H1 (cell line): ENCODE data around the gene BRME1. TPM values are rescaled to one million over a fixed set of nuclear protein-coding genes. Genes with fewer than 3 reads are reported as not detected.

ENCODE experiments used
- CTCF ChIA-PET: fragments of 300-600 bp; sonication (Branson Sonifier 250); formaldehyde crosslinking; loops from one replicate; lab custom pipeline; 2021; ENCODE audit not compliant: partially characterized antibody; lab: Charles Lee
- POLR2A ChIA-PET: fragments of 300-600 bp; sonication (Branson Sonifier 250); formaldehyde crosslinking; loops from one replicate; lab custom pipeline; 2021; ENCODE audit warnings: inconsistent platforms; ENCODE audit not compliant: partially characterized antibody; lab: Charles Lee
- DNase-seq, 2 experiments: peaks; one replicate each; pipeline versions ENCODE4 v3.0.0 to v3.0.0-alpha.2; 2010 to 2022; ENCODE audit warnings: low spot score in 2 of 2, low read depth in 1 of 2, mixed read lengths in 1 of 2
- FAIRE-seq: peaks from 2 replicates; lab custom pipeline; 2011; peaks lifted over from hg19 to GRCh38; lab: Jason Lieb, UNC
- H2AFZ ChIP-seq: 2 replicates; pipeline ENCODE4 v1.8.1; 2012; ENCODE audit warnings: low read length, inconsistent platforms
- H2AK5ac ChIP-seq: 2 replicates; pipeline ENCODE4 v1.6.1; 2013; ENCODE audit warnings: low read depth, low read length
- H2BK120ac ChIP-seq: replicated peaks from 2 replicates; pipeline ENCODE3; 2013; ENCODE audit warnings: low read depth, low read length, inconsistent platforms
- H2BK12ac ChIP-seq: 2 replicates; pipeline ENCODE4 v1.6.1; 2013; ENCODE audit warnings: low read depth, low read length
- H2BK15ac ChIP-seq: 2 replicates; pipeline ENCODE4 v1.6.1; 2013; ENCODE audit warnings: low read length
- H2BK20ac ChIP-seq: 2 replicates; pipeline ENCODE4 v1.6.1; 2013; ENCODE audit warnings: low read length
- H2BK5ac ChIP-seq: 2 replicates; pipeline ENCODE4 v1.6.1; 2013; ENCODE audit warnings: low read depth, low read length
- H3K14ac ChIP-seq: 2 replicates; pipeline ENCODE4 v1.6.1; 2013; ENCODE audit warnings: inconsistent platforms; ENCODE audit not compliant: insufficient read length
- H3K18ac ChIP-seq: 2 replicates; pipeline ENCODE4 v1.6.1; 2013; ENCODE audit warnings: low read length; ENCODE audit errors: extremely low read depth
- H3K23ac ChIP-seq: 2 replicates; pipeline ENCODE4 v1.6.1; 2013; ENCODE audit warnings: inconsistent platforms; ENCODE audit not compliant: insufficient read length
- H3K23me2 ChIP-seq: 2 replicates; pipeline ENCODE4 v1.6.1; 2013; ENCODE audit warnings: low read depth, low read length
- H3K27ac ChIP-seq: 2 replicates; pipeline ENCODE4 v1.6.1; 2011; ENCODE audit warnings: low read depth, low read length, inconsistent platforms
- H3K27me3 ChIP-seq, 4 experiments: replicated peaks in 1 of 4; 1 replicate in 1 of 4; 2 replicates in 3 of 4; pipeline versions ENCODE4 v1.6.1 to v1.8.1; 2011 to 2013; ENCODE audit warnings: low read length in 3 of 4, mild to moderate bottlenecking in 3 of 4, inconsistent platforms in 2 of 4, mixed read lengths in 2 of 4, moderate library complexity in 1 of 4; ENCODE audit not compliant: control insufficient read depth in 3 of 4, insufficient read depth in 3 of 4; ENCODE audit errors: extremely low read depth in 1 of 4
- H3K36me3 ChIP-seq, 4 experiments: 2 replicates each; pipeline versions ENCODE4 v1.6.1 to v1.8.1; 2011 to 2013; ENCODE audit warnings: mild to moderate bottlenecking in 4 of 4, low read length in 3 of 4, moderate library complexity in 2 of 4, control low read depth in 1 of 4, inconsistent platforms in 1 of 4; ENCODE audit not compliant: insufficient read depth in 4 of 4, control insufficient read depth in 2 of 4
- H3K4ac ChIP-seq: replicated peaks from 2 replicates; pipeline ENCODE3; 2013; ENCODE audit warnings: low read length, low read depth, mixed read lengths, inconsistent platforms; ENCODE audit not compliant: insufficient read length
- H3K4me1 ChIP-seq, 4 experiments: replicated peaks in 1 of 4; 1 replicate in 1 of 4; 2 replicates in 3 of 4; pipeline versions ENCODE4 v1.6.1 to v1.8.1; 2011 to 2013; ENCODE audit warnings: low read length in 3 of 4, inconsistent platforms in 2 of 4, mixed read lengths in 1 of 4; ENCODE audit not compliant: insufficient read depth in 4 of 4, control insufficient read depth in 3 of 4
- H3K4me2 ChIP-seq, 2 experiments: 2 replicates each; pipeline versions ENCODE4 v1.6.1 to v1.8.1; 2011 to 2013; ENCODE audit warnings: low read depth in 2 of 2, low read length in 2 of 2, control low read depth in 1 of 2, inconsistent platforms in 1 of 2, mild to moderate bottlenecking in 1 of 2; ENCODE audit not compliant: insufficient read depth in 1 of 2
- H3K4me3 ChIP-seq, 4 experiments: fragments of 200-600, 300-600 bp in 1 of 4; sonication (generic), shearing (Covaris generic), sonication (Bioruptor Twin) in 1 of 4; 2 replicates each; pipeline versions ENCODE4 v1.5.1 to v1.8.1; 2011 to 2016; ENCODE audit warnings: low read length in 4 of 4, low read depth in 3 of 4, control low read depth in 2 of 4, inconsistent platforms in 2 of 4, mild to moderate bottlenecking in 2 of 4, mixed read lengths in 1 of 4, moderate library complexity in 1 of 4; ENCODE audit not compliant: insufficient read depth in 2 of 4; ENCODE audit errors: extremely low read depth in 1 of 4
- H3K56ac ChIP-seq: replicated peaks from 2 replicates; pipeline ENCODE3; 2013; ENCODE audit warnings: low read depth, mild to moderate bottlenecking, mixed read lengths, low read length, inconsistent platforms; ENCODE audit not compliant: insufficient read length
- H3K79me1 ChIP-seq: 2 replicates; pipeline ENCODE4 v1.6.1; 2013; ENCODE audit warnings: low read depth, low read length, control low read depth
- H3K79me2 ChIP-seq, 2 experiments: 2 replicates each; pipeline versions ENCODE4 v1.6.1 to v1.8.1; 2012 to 2013; ENCODE audit warnings: low read length in 2 of 2, mild to moderate bottlenecking in 2 of 2, inconsistent platforms in 1 of 2; ENCODE audit not compliant: insufficient read depth in 2 of 2, control insufficient read depth in 1 of 2
- H3K9ac ChIP-seq, 4 experiments: replicated peaks in 1 of 4; 1 replicate in 1 of 4; 2 replicates in 3 of 4; pipeline versions ENCODE4 v1.6.1 to v1.8.1; 2011 to 2013; ENCODE audit warnings: low read depth in 3 of 4, low read length in 3 of 4, control low read depth in 2 of 4, mild to moderate bottlenecking in 2 of 4, moderate library complexity in 2 of 4, inconsistent platforms in 1 of 4; ENCODE audit errors: extremely low read depth in 1 of 4
- H3K9me3 ChIP-seq, 2 experiments: 2 replicates each; pipeline versions ENCODE4 v1.6.1 to v1.8.1; 2012 to 2013; ENCODE audit warnings: mild to moderate bottlenecking in 2 of 2, moderate library complexity in 2 of 2, control low read depth in 1 of 2, inconsistent platforms in 1 of 2, low read depth in 1 of 2, low read length in 1 of 2, mixed read lengths in 1 of 2; ENCODE audit not compliant: insufficient read depth in 2 of 2
- H4K20me1 ChIP-seq, 2 experiments: replicated peaks in 1 of 2; 2 replicates each; pipeline versions ENCODE3 to v1.8.1; 2011 to 2013; ENCODE audit warnings: inconsistent platforms in 2 of 2, low read length in 2 of 2, mild to moderate bottlenecking in 1 of 2; ENCODE audit not compliant: insufficient read depth in 2 of 2, control insufficient read depth in 1 of 2
- H4K5ac ChIP-seq: 2 replicates; pipeline ENCODE4 v1.6.1; 2013; ENCODE audit warnings: low read length, low read depth, mixed read lengths, inconsistent platforms; ENCODE audit not compliant: insufficient read length
- H4K8ac ChIP-seq: 2 replicates; pipeline ENCODE4 v1.8.0; 2013; ENCODE audit warnings: mild to moderate bottlenecking, moderate library complexity, low read length, inconsistent platforms; ENCODE audit not compliant: insufficient read depth; ENCODE audit errors: extremely low read depth
- H4K91ac ChIP-seq: replicated peaks from 2 replicates; pipeline ENCODE3; 2013; ENCODE audit warnings: low read length, mixed read lengths, inconsistent platforms; ENCODE audit not compliant: insufficient read length
- E2F6 ChIP-seq: IDR thresholded peaks from 2 replicates; pipeline ENCODE4 v1.6.1; 2012; ENCODE audit warnings: inconsistent platforms
- WGBS, 2 experiments: shearing (Covaris generic) in 1 of 2; methylation state at CpG; one replicate each; pipeline versions ENCODE4 v1.1.6 to v1.1.7; 2013 to 2015; ENCODE audit warnings: low lambda C conversion rate in 2 of 2, mixed read lengths in 2 of 2, inconsistent platforms in 1 of 2, low coverage in 1 of 2, missing lambda C conversion rate in 1 of 2; ENCODE audit not compliant: insufficient replicate concordance in 2 of 2, insufficient coverage in 1 of 2, insufficient read length in 1 of 2; ENCODE audit errors: extremely low coverage in 1 of 2, missing lambda C conversion rate in 1 of 2; 5-methylcytosine and 5-hydroxymethylcytosine counted together
- polyA plus RNA-seq, 7 experiments: library from polyadenylated mRNA; depleted of rRNA in 3 of 7; stranded (reverse) in 5 of 7; unstranded in 2 of 7; fragments of >200 nt in 5 of 7; fragments of 200-250 nt in 2 of 7; gene quantifications; 1 replicate in 5 of 7; 2 replicates in 1 of 7; 4 replicates in 1 of 7; pipeline versions ENCODE4 v1.2.1 to v1.2.3, GENCODE V29; 2011 to 2013; ENCODE audit warnings: missing spikeins in 2 of 7, mixed read lengths in 2 of 7
- total RNA-seq: library from RNA; stranded (reverse); fragmentation: NEBNext Ultra II Directional; extraction: Animal tissue kit (Norgen Biotek cat#: 25700); gene quantifications from 2 replicates; pipeline ENCODE4 v1.2.1, GENCODE V29; 2021

BRME1 gene
- total and polyA plus RNA-seq, 2 of the 8 experiments (the other 6 are each of a cell fraction or from before 2014, with no cell fraction given) = 4.6 to 4.7 TPM

GRCh38 chr19:13899393-13899792 lies 6.5 kb downstream of the BRME1 start:
- POLR2A ChIA-PET = interaction anchor here (1.2 to 1.5 kb wide), 3 partner anchors 10 to 35 kb away, joined by 3 to 4 read pairs (median 4); no protein-coding TSS in a partner anchor
- FAIRE-seq = no peak
- no peak for DNase-seq

More at GRCh38 chr19:13899393-13899792, 6.5 kb downstream of the BRME1 start:
- H2AFZ ChIP-seq = no peak overlapping the region
- no peaks in the 10 kb centered on the region for H3K79me1 ChIP-seq
- no peaks in the 10 kb centered on the region for H3K9me3 ChIP-seq
- no peak overlapping the region for H3K18ac ChIP-seq
- H4K5ac ChIP-seq = no peak overlapping the region
- CTCF ChIA-PET = interaction anchor here (0.9 to 1.8 kb wide), 6 partner anchors 16 to 181 kb away, joined by 3 to 6 read pairs (median 4); partner anchors contain the start of gene NANOS3
- H4K8ac ChIP-seq = no peak overlapping the region
- H2BK5ac ChIP-seq = no peak overlapping the region
- no peak overlapping the region for H3K4me3 ChIP-seq
- H2BK120ac ChIP-seq = no peak overlapping the region
- no peak overlapping the region for H2AK5ac ChIP-seq
- no peak overlapping the region for H3K14ac ChIP-seq
- no peaks in the 10 kb centered on the region for H3K4me1 ChIP-seq
- no peak overlapping the region for H3K9ac ChIP-seq
- H3K27me3 ChIP-seq = no peaks in the 10 kb centered on the region
- H4K20me1 ChIP-seq = no peaks in the 10 kb centered on the region
- no peak overlapping the region for H4K91ac ChIP-seq
- no peak overlapping the region for H3K4me2 ChIP-seq
- H3K36me3 ChIP-seq = no peaks in the 10 kb centered on the region
- H3K4ac ChIP-seq = no peak overlapping the region
- no peaks in the 10 kb centered on the region for H3K23me2 ChIP-seq
- no peak for TF ChIP-seq E2F6
- no peak overlapping the region for H2BK20ac ChIP-seq
- no peak overlapping the region for H3K27ac ChIP-seq
- WGBS, 2 experiments = 91% methylated on average over 10 of the region's 10 CpGs; no CpG with 5 or more reads in 1 of the 2 experiments
- H3K56ac ChIP-seq = no peak overlapping the region
- no peak overlapping the region for H2BK12ac ChIP-seq
- no peak overlapping the region for H2BK15ac ChIP-seq
- no peaks in the 10 kb centered on the region for H3K79me2 ChIP-seq
- no peak overlapping the region for H3K23ac ChIP-seq
